ENCODE results near the gene LRP1-AS.

The LRP1-AS gene

DNA sequence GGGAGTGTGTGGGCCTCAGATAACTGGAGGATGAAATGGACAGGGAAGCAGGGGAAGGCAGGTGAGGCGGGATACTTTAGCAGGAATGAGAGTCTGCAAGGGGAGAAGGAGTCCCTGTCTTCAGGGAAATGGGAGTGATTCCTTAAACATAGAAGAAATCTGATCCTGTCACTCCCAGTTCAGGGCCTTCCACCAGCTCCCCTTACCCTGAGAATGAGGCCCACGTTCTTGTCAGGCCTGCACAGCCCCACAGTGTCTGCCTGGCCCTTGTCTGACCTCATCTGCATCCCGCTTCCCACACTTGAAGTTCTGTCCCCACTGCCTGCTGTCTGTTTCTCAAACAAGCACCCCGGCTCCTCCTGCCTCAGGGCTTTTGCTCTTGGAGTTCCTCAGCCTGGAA, 12.6 kb upstream of the LRP1-AS start:
- no peak for DNase-seq (ENCODE audit: low read depth)

DNA sequence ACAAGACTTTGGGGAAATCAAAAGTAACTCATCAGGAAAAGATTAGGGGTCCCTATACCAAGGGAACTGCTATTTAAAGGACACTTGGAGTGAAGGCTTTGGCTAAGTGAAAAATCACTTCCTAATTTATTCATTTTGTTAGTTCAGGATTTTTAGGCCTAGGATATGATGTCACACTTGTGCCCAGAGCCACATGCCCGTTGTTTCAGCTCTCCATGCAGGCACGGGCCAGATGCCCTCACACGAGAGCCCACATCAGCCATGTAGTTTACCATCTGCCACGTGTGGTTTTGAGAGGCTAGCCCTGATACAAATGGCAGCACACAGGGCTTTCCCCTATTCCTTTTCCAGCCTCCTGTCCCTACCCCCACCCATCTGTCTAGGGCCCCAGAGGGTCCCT, 11.9 kb upstream of the LRP1-AS start:
- DNase-seq (ENCODE audit: low read depth), result no peak

DNA sequence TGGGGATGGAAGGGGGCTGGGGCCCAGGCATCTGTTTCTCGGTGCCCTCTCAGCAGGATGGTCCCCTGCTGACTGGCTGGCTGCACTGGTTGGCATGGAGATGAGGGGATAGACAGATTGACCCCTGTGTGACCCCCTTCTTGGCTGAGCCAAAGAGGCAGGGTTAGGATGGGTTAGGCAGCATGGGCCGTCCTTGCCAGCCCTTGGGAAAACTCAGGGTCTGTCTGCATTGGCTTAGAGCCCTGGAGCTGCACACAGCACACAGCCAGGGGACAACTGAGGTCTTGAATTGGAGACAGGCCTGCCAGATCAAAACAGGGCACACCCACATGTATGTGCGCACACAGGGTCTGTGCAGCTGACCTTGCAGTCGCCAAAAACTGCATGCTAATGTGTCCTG, 11.2 kb upstream of the LRP1-AS start:
- DNase-seq (ENCODE audit: low read depth), result no peak

GRCh38 chr12:57158186-57158585, 10.8 kb upstream of the LRP1-AS start:
- no peak for DNase-seq (ENCODE audit: low read depth)

GRCh38 chr12:57157588-57158173, 10.3 kb upstream of the LRP1-AS start:
- DNase-seq (ENCODE audit: low read depth), result no peak

DNA sequence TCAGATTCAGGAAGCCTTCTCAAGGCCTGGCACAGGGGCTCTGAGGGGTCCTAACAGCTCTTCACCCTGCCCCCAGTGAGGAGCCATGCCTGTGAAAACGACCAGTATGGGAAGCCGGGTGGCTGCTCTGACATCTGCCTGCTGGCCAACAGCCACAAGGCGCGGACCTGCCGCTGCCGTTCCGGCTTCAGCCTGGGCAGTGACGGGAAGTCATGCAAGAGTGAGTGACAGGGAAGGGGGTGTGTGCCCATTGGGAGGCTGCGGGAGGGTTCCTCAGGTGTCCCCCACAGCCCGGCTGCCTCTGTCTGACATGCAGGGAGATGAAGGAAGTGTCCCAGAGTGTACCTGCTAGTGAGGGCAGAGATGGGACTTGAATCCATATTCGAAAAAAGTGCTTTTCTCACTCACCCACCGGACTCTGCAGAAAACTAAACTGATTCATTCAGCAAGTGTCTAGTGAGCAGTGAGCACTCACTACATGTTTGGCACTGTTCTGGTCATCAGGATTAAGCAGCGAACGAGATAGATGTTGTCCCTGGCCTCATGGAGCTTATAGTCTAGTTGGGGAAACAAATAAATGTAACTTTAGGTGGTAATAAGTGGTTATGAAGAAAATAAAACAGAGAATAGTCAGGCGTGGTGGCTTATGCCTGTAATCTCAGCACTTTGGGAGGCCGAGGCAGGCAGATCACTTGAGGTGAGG, 9.4 kb upstream of the LRP1-AS start:
- DNase-seq (ENCODE audit: low read depth), result no peak

DNA sequence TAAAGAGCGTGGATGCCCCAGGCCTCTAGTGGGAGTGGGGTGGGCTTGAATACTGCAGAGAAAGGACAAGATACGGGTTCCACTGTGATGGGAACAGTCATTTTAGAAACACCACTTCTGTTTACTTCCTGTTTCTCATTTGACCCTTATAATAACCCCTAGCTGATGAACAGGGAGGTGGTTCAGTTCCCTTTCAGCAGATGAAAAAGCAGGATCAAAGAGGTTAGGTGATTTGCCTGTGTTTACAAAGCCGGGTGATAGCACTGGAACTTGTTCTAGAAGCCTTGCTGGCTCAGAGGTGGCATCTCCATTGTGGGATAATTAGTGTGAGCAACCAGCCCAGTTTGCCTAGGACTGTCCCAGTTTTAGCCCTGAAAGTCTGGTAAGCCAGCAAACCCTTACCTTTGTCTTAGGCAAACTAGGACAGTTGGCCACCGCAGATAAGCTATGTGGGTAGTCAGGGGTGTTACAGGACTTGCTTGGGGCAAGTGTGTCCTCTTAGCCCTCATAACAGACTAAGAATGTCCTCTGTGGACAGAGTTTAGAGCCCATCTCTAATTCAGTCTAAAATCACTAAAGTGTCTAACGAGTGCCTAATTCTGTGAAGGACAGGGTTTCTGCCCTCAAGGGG, 7.5 kb upstream of the LRP1-AS start:
- no peak for DNase-seq (ENCODE audit: low read depth)

DNA sequence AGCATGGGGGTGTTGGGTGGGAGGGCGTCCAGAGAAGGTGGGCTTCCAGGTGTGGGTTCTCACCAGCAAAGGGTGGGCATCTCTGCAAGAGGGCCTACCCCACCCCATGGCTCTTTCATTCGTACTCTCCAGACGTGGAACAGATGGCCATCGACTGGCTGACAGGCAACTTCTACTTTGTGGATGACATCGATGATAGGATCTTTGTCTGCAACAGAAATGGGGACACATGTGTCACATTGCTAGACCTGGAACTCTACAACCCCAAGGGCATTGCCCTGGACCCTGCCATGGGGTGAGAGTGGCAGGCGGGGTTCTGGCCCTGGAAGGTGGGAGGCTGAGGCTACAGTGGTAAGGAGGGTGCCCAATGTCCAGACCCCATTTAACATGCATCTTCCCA, 6.7 kb upstream of the LRP1-AS start:
- DNase-seq (ENCODE audit: low read depth), result no peak

GRCh38 chr12:57153415-57153997, 6.1 kb upstream of the LRP1-AS start:
- peak; percentile 54 for DNase-seq (ENCODE audit: low read depth)

- DNase-seq (ENCODE audit: low read depth), result peak; percentile 64
These were observed 5.2 kb upstream of the LRP1-AS start for GRCh38 chr12:57152639-57153038.

GRCh38 chr12:57151741-57152630, 4.6 kb upstream of the LRP1-AS start:
- peak; percentile 96 for DNase-seq (ENCODE audit: low read depth)

GRCh38 chr12:57150400-57151000, 3.1 kb upstream of the LRP1-AS start:
- DNase-seq (ENCODE audit: low read depth), result no peak

DNA sequence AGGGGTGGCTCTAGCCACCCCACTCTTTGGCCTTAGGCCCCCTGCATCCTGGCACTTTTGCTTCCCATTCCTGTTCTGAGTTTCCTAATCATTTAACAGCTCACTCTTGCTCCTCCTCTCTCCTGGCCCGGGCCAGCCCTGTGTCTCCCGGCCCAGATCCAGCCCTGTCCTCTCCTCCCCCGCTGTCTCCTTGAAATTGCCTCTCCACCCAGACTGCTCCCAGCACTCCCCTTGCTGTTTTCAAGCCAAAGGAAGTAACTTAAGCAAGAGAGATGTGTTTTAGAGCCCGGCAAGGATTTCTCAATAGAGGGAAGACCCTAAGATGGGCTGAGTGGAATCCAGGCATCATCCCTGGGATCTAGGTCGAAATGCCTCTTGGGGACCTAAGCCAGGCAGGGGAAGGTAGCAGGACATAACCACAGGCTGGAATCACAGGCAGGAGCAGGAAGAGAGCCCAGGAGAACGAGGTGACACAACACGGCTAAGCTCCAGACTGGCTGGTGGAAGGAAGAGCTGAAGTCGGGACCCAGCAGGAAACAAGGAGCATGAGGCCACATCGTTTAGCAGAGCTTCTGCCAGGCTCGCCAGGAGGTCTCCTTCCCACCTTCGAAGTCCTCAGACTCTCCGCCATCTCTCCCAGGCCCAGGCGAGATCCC, 2.0 kb upstream of the LRP1-AS start:
- peak; percentile 93 for DNase-seq (ENCODE audit: low read depth)

DNA sequence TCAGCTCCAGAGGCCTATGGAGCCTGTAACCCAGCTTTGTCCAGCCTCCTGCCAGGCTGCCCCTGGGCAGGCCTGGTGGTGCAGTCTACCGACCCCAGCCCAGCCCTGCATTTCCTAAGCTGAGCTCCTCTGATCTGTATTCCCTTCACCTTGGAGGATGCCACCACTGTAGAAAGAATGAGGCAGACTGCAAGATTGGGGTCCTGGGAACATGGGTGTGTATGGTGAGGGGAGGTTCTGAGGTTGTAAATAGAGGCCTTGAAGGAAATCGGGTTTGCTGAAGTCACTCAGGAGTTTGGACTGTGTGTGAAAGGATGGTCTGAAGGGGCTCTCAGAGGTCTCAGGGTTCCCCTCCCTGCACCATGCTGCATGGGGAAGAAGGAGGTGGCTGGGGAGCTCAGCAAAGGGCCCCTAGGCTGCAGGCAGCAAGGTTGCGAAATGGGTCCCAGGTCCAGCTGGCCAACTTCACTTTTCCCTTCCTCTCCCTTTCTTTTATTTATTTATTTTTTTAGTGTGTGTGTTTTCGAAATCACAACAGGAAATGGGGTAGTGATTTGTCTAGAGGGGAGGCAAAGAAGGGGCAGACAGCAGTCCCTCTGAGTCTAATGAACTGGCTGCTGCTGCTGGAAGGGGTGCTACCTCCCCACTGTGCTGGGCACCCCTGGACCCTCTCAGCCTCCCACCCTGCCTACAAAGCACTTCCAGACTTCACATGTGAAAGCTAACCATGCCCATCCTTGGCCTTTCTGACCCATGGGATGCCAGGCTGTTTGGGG, 1.2 kb upstream of the LRP1-AS start:
- peak; percentile 89 for DNase-seq (ENCODE audit: low read depth)

DNA sequence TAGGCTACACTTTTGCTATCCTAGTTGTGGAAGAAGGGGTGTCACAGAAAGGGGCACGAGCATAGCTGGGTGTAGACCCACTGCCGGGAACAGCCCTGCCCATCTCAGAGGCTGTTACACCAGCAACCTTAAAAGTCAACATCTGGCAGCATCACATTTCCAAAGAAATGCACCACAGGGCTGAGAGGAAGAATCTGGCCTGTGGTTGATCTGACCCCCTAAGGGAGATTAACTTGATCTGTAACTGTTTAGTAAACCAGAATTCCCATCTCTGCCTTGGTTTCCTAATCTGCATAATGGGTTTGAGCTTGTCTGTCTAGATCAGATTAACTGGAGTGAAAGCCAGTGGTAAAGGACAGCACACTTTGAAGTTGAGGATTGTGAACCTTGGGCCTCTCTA, 1.3 kb downstream of the LRP1-AS start:
- DNase-seq (ENCODE audit: low read depth), result peak; percentile 90

DNA sequence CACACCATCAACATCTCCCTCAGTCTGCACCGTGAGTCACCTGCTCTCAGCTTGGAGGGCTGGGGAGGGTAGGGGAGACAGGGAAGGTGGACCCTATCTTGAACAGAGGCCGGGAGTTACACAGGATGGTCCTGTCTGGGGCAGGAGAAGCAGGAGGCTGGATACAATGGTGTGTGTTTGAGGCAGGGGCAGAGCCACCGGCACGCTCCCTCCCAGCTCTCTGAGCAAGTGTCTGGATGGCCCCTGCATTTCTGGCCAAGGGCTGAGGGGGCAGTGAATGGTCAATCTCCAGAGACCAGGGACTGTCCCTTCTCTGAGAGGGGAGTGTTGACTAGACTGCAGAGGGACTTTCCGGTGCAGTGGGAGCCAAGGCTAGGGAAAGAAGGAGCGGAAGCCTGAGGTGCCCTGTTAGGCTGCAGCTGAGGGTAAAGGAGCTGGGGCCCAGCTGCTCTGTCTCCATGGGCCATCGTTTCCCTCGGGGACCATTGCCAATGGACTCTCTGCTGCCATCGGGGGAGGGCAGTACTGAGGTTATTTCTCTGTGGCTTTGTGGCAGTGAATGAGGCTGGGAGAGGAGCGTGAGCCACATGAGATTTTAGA, 1.9 kb downstream of the LRP1-AS start:
- no peak for DNase-seq (ENCODE audit: low read depth)

DNA sequence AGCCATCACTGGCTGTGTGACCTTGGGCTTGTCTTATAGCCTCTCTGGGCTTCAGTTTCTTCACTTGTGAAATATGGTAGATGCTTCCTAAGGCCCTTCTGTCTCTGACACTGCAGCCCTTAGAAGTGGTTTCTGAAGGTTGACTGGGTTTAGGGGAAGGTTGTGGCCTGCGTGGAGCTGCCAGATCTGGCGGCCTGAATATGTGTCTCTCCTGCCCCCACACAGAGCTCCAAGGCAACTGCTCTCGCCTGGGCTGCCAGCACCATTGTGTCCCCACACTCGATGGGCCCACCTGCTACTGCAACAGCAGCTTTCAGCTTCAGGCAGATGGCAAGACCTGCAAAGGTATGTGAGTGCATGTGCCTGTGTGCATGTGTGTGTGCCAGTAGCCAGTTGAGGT, 4.0 kb downstream of the LRP1-AS start:
- no peak for DNase-seq (ENCODE audit: low read depth)

DNA sequence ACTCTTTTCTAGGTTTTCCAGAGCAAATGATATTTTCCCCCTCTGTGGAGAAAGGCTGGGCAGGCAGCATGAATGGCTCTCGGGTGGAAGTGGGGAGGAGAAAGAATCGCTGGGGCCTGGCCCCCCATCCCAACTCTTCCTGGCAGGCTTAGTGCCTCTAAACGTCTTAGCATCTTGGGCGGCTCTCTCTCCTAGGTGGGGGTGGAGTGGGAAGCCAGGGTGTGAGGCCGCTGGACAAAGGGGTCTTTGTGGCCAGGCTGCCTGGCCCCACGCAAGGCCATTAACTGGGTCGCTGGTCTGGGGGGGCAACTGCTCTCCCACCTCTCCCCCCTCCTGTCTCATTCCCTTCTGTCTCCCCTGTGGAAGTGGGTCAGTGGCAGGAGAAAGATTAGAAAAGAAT, 4.7 kb downstream of the LRP1-AS start:
- no peak for DNase-seq (ENCODE audit: low read depth)

DNA sequence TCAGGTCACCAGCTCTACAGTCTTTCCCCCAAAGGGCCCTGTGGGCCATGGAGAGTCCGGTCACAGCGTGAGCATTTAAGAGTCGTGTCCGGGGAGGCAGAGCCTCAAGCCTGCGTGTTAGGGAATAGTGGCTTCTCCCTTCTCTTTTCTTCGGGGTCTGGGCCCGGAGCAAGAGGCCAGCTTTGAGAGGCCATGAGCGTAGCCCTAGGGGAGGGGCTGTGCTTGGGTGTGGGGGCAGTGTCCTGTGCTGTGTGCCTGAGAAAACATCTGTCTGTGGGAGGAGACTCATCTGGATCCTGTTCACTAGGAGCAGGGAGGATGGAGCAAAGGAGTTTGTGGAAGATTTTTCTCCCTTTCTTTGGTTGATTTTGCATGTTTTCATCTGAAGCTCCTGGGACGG, 5.3 kb downstream of the LRP1-AS start:
- no peak for DNase-seq (ENCODE audit: low read depth)

- no peak for DNase-seq (ENCODE audit: low read depth)
These were observed 6.2 kb downstream of the LRP1-AS start for GRCh38 chr12:57141249-57141648.

Measured in fibroblast of gingiva (primary cell).